IMR-90 (cell line): Measurements from ENCODE around the gene GAPT. TPM values are rescaled to one million over a fixed set of nuclear protein-coding genes. Genes with fewer than 3 reads are reported as not detected.

ENCODE experiments used
- ATAC-seq: fragments of 200-7000 bp; cut with Tn5 transposase; 2 replicates; pipeline ENCODE4 v1.9.1; 2020; ENCODE audit warnings: low read depth, mild to moderate bottlenecking, moderate library complexity
- BruUV-seq: library from RNA; stranded (reverse); fragments of 400-500 nt; replicated peaks from 2 replicates; lab custom pipeline; 2021; lab: Mats Ljungman, UMichigan
- CTCF ChIA-PET: fragments of 300-600 bp; formaldehyde crosslinking; extraction: SDS; loops from one replicate; lab custom pipeline; 2021; ENCODE audit warnings: antibody characterized with exemption; lab: Yijun Ruan, JAX
- POLR2A ChIA-PET: fragments of 300-600 bp; sonication (Branson Sonifier 250); formaldehyde crosslinking; loops from one replicate; lab custom pipeline; 2022; ENCODE audit warnings: antibody characterized with exemption; ENCODE audit not compliant: unreplicated experiment; lab: Charles Lee
- DNase-seq: peaks from one replicate; pipeline ENCODE4 v3.0.0; 2013
- H2AFZ ChIP-seq: replicated peaks from 2 replicates; pipeline ENCODE3; 2013; ENCODE audit warnings: low read length, mild to moderate bottlenecking; ENCODE audit not compliant: poor library complexity
- H2AK5ac ChIP-seq: 2 replicates; pipeline ENCODE4 v1.6.1; 2013; ENCODE audit warnings: low read depth, low read length, inconsistent platforms
- H2AK9ac ChIP-seq: replicated peaks from 2 replicates; pipeline ENCODE3; 2013; ENCODE audit warnings: mild to moderate bottlenecking, low read depth, low read length, moderate library complexity; ENCODE audit not compliant: poor library complexity
- H2BK120ac ChIP-seq: 2 replicates; pipeline ENCODE4 v1.6.1; 2013; ENCODE audit warnings: low read depth, low read length, inconsistent platforms
- H2BK15ac ChIP-seq: 3 replicates; pipeline ENCODE4 v1.6.1; 2013; ENCODE audit warnings: low read depth, low read length, inconsistent platforms
- H2BK20ac ChIP-seq: 2 replicates; pipeline ENCODE4 v1.6.1; 2013; ENCODE audit warnings: low read depth, mild to moderate bottlenecking, inconsistent platforms, low read length, moderate library complexity
- H2BK5ac ChIP-seq: 2 replicates; pipeline ENCODE4 v1.6.1; 2013; ENCODE audit warnings: mild to moderate bottlenecking, low read depth, low read length, inconsistent platforms; ENCODE audit not compliant: poor library complexity, severe bottlenecking
- H3K14ac ChIP-seq: replicated peaks from 2 replicates; pipeline ENCODE4 v1.6.1; 2013; ENCODE audit warnings: low read depth, low read length, inconsistent platforms
- H3K18ac ChIP-seq: 2 replicates; pipeline ENCODE4 v1.6.1; 2013; ENCODE audit warnings: low read depth, low read length, control low read depth
- H3K23ac ChIP-seq: 2 replicates; pipeline ENCODE4 v1.6.1; 2013; ENCODE audit warnings: low read depth, low read length, inconsistent platforms
- H3K27ac ChIP-seq: 2 replicates; pipeline ENCODE4 v1.5.1; 2013; ENCODE audit warnings: mild to moderate bottlenecking, control low read depth, low read length; ENCODE audit not compliant: insufficient read depth
- H3K27me3 ChIP-seq: 2 replicates; pipeline ENCODE4 v1.6.1; 2013; ENCODE audit warnings: low read length; ENCODE audit not compliant: control insufficient read depth, insufficient read depth
- H3K36me3 ChIP-seq: 2 replicates; pipeline ENCODE4 v1.6.1; 2013; ENCODE audit warnings: low read length, mixed read lengths; ENCODE audit not compliant: control insufficient read depth, insufficient read depth
- H3K4ac ChIP-seq: 2 replicates; pipeline ENCODE4 v1.6.1; 2013; ENCODE audit warnings: low read depth, low read length, inconsistent platforms
- H3K4me1 ChIP-seq: 2 replicates; pipeline ENCODE4 v1.6.1; 2013; ENCODE audit warnings: low read length, mixed read lengths; ENCODE audit not compliant: control insufficient read depth, insufficient read depth
- H3K4me2 ChIP-seq: 2 replicates; pipeline ENCODE4 v1.6.1; 2013; ENCODE audit warnings: low read depth, mild to moderate bottlenecking, control low read depth, low read length, moderate library complexity
- H3K4me3 ChIP-seq: 2 replicates; pipeline ENCODE4 v1.5.1; 2013; ENCODE audit warnings: low read depth, mild to moderate bottlenecking, control low read depth, low read length, moderate library complexity; ENCODE audit not compliant: insufficient read depth
- H3K56ac ChIP-seq: 2 replicates; pipeline ENCODE4 v1.6.1; 2013; ENCODE audit warnings: low read length, inconsistent platforms; ENCODE audit not compliant: insufficient read depth; ENCODE audit errors: extremely low read depth
- H3K79me1 ChIP-seq, 2 experiments: 2 replicates each; pipeline ENCODE4 v1.6.1; 2013; ENCODE audit warnings: low read length in 2 of 2, inconsistent platforms in 1 of 2, low read depth in 1 of 2
- H3K9ac ChIP-seq: 2 replicates; pipeline ENCODE4 v1.6.1; 2013; ENCODE audit warnings: low read depth, low read length, control low read depth
- H3K9me1 ChIP-seq: 2 replicates; pipeline ENCODE4 v1.6.1; 2013; ENCODE audit warnings: low read length, inconsistent platforms; ENCODE audit not compliant: insufficient read depth
- H3K9me3 ChIP-seq: 2 replicates; pipeline ENCODE4 v1.6.1; 2013; ENCODE audit warnings: low read length; ENCODE audit not compliant: control insufficient read depth, insufficient read depth
- H4K20me1 ChIP-seq: 2 replicates; pipeline ENCODE4 v1.6.1; 2013; ENCODE audit warnings: low read length, inconsistent platforms; ENCODE audit not compliant: insufficient read depth
- H4K5ac ChIP-seq: 2 replicates; pipeline ENCODE4 v1.6.1; 2013; ENCODE audit warnings: mild to moderate bottlenecking, low read depth, low read length, control low read depth
- H4K8ac ChIP-seq, 2 experiments: 2 replicates each; pipeline ENCODE4 v1.6.1; 2013; ENCODE audit warnings: low read depth in 2 of 2, low read length in 2 of 2, control low read depth in 1 of 2, inconsistent platforms in 1 of 2
- H4K91ac ChIP-seq: 2 replicates; pipeline ENCODE4 v1.6.1; 2013; ENCODE audit warnings: low read depth, low read length, inconsistent platforms; ENCODE audit not compliant: insufficient read depth
- BHLHE40 ChIP-seq: fragments of 150-350 bp; IDR thresholded peaks from 2 replicates; pipeline ENCODE4 v1.6.1; 2016; ENCODE audit warnings: mild to moderate bottlenecking, low read depth, low read length
- CEBPB ChIP-seq: IDR thresholded peaks from 2 replicates; pipeline ENCODE4 v1.6.1; 2012; ENCODE audit warnings: low read depth, low read length, improper control_type of control experiment
- FOS ChIP-seq: fragments of 150-350 bp; IDR thresholded peaks from 2 replicates; pipeline ENCODE4 v1.6.1; 2016; ENCODE audit warnings: low read depth, low read length
- MAZ ChIP-seq: IDR thresholded peaks from 2 replicates; pipeline ENCODE4 v1.6.1; 2012; ENCODE audit warnings: low read depth, mild to moderate bottlenecking, low read length, improper control_type of control experiment, moderate library complexity, borderline replicate concordance
- NFE2L2 ChIP-seq: fragments of 150-350 bp; IDR thresholded peaks from 2 replicates; pipeline ENCODE4 v1.6.1; 2016; ENCODE audit warnings: low read depth, mild to moderate bottlenecking, low read length
- POLR2A ChIP-seq: IDR thresholded peaks from 2 replicates; pipeline ENCODE4 v1.6.1; 2012; ENCODE audit warnings: mild to moderate bottlenecking, low read depth, low read length
- RCOR1 ChIP-seq: IDR thresholded peaks from 2 replicates; pipeline ENCODE4 v1.6.1; 2012; ENCODE audit warnings: mild to moderate bottlenecking, low read length, improper control_type of control experiment; ENCODE audit not compliant: insufficient replicate concordance
- SMC3 ChIP-seq: fragments of 150-350 bp; IDR thresholded peaks from 2 replicates; pipeline ENCODE4 v1.6.1; 2016; ENCODE audit warnings: low read depth, mild to moderate bottlenecking, antibody characterized with exemption, low read length, moderate library complexity
- WGBS, 2 experiments: methylation state at CpG; one replicate each; pipeline versions ENCODE4 v1.1.5 to v1.1.7; 2013; ENCODE audit warnings: missing lambda C conversion rate in 2 of 2; ENCODE audit not compliant: insufficient read length in 1 of 2; ENCODE audit errors: extremely low coverage in 2 of 2; 5-methylcytosine and 5-hydroxymethylcytosine counted together
- dilution Hi-C: fragments of 300-500 bp; cut with HindIII; formaldehyde crosslinking; loops from one replicate; pipeline ENCODE4 v1.14.3; 2018; ENCODE audit warnings: low sequenced_read_pairs; ENCODE audit not compliant: unreplicated experiment
- in situ Hi-C: fragments of 300-500 bp; cut with MboI; formaldehyde crosslinking; loops from 3 replicates; pipeline ENCODE4 v1.14.3; 2019; ENCODE audit warnings: low sequenced_read_pairs, inconsistent platforms, mixed read lengths
- intact Hi-C: fragments of 100-400 bp; cut with micrococcal nuclease; formaldehyde crosslinking; loops from 2 replicates; pipeline ENCODE4 v1.10.0; 2022
- polyA plus RNA-seq, 3 experiments: library from polyadenylated mRNA; depleted of rRNA; stranded (reverse); fragments of >200 nt; gene quantifications; 2 replicates each; pipeline ENCODE4 v1.2.3, GENCODE V29; 2012; ENCODE audit warnings: low replicate concordance in 1 of 3
- total RNA-seq: library from RNA; depleted of rRNA; stranded (reverse); fragments of >200 nt; gene quantifications from 2 replicates; pipeline ENCODE4 v1.2.3, GENCODE V29; 2012
- TF ChIP-seq, protein P1 (sequence below): fragments of 150-350 bp; IDR thresholded peaks from 2 replicates; pipeline ENCODE4 v1.6.1; 2017; ENCODE audit warnings: mild to moderate bottlenecking, antibody characterized with exemption, low read length, low read depth
- TF ChIP-seq, protein P2 (sequence below): conservative IDR thresholded peaks from 2 replicates; pipeline ENCODE4 v1.5.1; 2012; ENCODE audit warnings: mild to moderate bottlenecking, low read depth, low read length, improper control_type of control experiment

GAPT gene
- total and polyA plus RNA-seq, 2 of the 4 experiments (the other 2 are of a cell fraction) = not detected

DNA sequence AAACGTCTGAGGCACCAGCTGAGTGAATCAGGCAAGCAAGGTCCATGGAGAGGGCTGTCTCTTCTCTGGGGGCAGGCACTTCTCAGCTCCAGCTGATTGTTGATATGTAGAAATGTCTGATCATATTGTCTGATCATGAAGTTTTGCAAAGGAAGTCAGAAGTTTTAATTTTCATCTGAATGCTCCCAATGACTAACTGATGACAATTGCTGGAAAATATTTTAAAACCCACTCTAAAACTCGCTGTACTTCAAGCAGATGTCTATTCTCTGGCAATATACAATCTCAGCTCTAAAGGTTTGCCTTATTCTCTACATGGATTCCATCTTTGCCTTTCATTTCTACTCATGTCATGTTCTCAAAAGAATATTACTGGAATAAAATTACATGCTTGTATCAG is 44.0 kb upstream of the GAPT start:
- TF ChIP-seq, protein P1, sequence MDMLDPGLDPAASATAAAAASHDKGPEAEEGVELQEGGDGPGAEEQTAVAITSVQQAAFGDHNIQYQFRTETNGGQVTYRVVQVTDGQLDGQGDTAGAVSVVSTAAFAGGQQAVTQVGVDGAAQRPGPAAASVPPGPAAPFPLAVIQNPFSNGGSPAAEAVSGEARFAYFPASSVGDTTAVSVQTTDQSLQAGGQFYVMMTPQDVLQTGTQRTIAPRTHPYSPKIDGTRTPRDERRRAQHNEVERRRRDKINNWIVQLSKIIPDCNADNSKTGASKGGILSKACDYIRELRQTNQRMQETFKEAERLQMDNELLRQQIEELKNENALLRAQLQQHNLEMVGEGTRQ = no peak
- TF ChIP-seq, protein P2, sequence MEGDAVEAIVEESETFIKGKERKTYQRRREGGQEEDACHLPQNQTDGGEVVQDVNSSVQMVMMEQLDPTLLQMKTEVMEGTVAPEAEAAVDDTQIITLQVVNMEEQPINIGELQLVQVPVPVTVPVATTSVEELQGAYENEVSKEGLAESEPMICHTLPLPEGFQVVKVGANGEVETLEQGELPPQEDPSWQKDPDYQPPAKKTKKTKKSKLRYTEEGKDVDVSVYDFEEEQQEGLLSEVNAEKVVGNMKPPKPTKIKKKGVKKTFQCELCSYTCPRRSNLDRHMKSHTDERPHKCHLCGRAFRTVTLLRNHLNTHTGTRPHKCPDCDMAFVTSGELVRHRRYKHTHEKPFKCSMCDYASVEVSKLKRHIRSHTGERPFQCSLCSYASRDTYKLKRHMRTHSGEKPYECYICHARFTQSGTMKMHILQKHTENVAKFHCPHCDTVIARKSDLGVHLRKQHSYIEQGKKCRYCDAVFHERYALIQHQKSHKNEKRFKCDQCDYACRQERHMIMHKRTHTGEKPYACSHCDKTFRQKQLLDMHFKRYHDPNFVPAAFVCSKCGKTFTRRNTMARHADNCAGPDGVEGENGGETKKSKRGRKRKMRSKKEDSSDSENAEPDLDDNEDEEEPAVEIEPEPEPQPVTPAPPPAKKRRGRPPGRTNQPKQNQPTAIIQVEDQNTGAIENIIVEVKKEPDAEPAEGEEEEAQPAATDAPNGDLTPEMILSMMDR = no peak
- TF ChIP-seq RCOR1 (no peak), SMC3 (no peak), BHLHE40 (no peak), NFE2L2 (no peak), MAZ (no peak), FOS (no peak), CEBPB (no peak), POLR2A (no peak)
- Histone ChIP-seq H3K23ac (no peak overlapping the region), H3K4me1 (no peaks in the 10 kb centered on the region), H2AK9ac (no peak overlapping the region), H4K91ac (no peak overlapping the region), H4K20me1 (no peaks in the 10 kb centered on the region), H4K8ac (no peak overlapping the region), H3K36me3 (peaks cover 7% of the 10 kb centered on the region; the same call in 1 of the 2 replicates), H4K5ac (no peak overlapping the region), H2BK20ac (no peak overlapping the region), H2BK120ac (no peak overlapping the region), H3K56ac (no peak overlapping the region), H2BK15ac (no peak overlapping the region), H3K4me3 (no peak overlapping the region), H3K27ac (no peak overlapping the region), H3K9me3 (peaks cover 3% of the 10 kb centered on the region; the same call in 1 of the 2 replicates), H3K9me1 (no peaks in the 10 kb centered on the region), H3K27me3 (no peaks in the 10 kb centered on the region), H3K4ac (no peak overlapping the region), H2AFZ (no peak overlapping the region), H3K18ac (no peak overlapping the region), H3K4me2 (no peak overlapping the region), H2BK5ac (no peak overlapping the region), H3K14ac (no peak overlapping the region), H3K9ac (no peak overlapping the region), H3K79me1 (no peaks in the 10 kb centered on the region), H2AK5ac (no peak overlapping the region)
- POLR2A ChIA-PET = interaction anchor here (0.6 kb wide), 1 partner anchor 309 kb away, joined by 3 read pairs; no protein-coding TSS in a partner anchor
- BruUV-seq = no TSS peak
- DNase-seq (peak; percentile 70), ATAC-seq (no peak)
- intact Hi-C loops = no loop called here
- dilution Hi-C loops = loop anchor here (25.0 kb wide), 1 partner anchor 660 kb away; no protein-coding TSS in a partner anchor
- CTCF ChIA-PET = interaction anchor here (1.2 kb wide), 1 partner anchor 668 kb away, joined by 3 read pairs; no protein-coding TSS in a partner anchor
- 20% methylated on average over 1 of the region's 2 CpGs; no CpG with 5 or more reads in 1 of the 2 experiments for WGBS, 2 experiments
- in situ Hi-C loops = no loop called here
